Measurements from ENCODE around the gene LRRC28. TPM values are rescaled to one million over a fixed set of nuclear protein-coding genes. Genes with fewer than 3 reads are reported as not detected.

LRRC28 gene
- total and polyA plus RNA-seq, 2 of the 4 experiments (the other 2 are of a cell fraction) = 12.7 to 21.1 TPM

DNA sequence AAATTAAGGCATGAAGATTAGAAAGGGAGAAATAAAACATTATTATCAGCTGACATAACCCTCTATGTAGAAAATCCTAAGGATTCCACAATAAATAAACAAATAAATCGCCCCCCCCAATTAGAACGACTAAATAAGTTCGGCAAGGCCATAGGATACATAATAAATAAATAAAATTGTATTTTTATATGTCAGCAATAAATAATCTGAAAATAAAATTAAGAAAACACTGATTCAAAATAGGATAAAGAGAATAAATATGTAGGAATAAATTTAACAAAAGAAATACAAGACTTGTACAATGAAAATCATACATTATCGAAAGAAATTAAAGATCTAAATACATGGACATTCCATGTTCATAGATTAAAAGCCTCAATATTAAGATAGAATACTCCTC lies 7.0 kb upstream of the LRRC28 start:
- H3K56ac ChIP-seq (ENCODE audit: extremely low read depth, insufficient read depth, low read length) = no peak overlapping the region
- ChIA-PET CTCF (no interaction called here), POLR2A (ENCODE audit: unreplicated experiment) (no interaction called here)
- H4K8ac ChIP-seq (ENCODE audit: low read depth in 2 of 2, low read length in 2 of 2) = no peak overlapping the region
- no peak overlapping the region for H3K18ac ChIP-seq (ENCODE audit: low read depth, low read length)
- ATAC-seq (ENCODE audit: low read depth) = no peak
- no peaks in the 10 kb centered on the region for H3K27me3 ChIP-seq (ENCODE audit: control insufficient read depth, insufficient read depth, low read length)
- H4K20me1 ChIP-seq (ENCODE audit: insufficient read depth, low read length) = no peaks in the 10 kb centered on the region
- H3K9ac ChIP-seq (ENCODE audit: low read depth, low read length) = no peak overlapping the region
- no peak overlapping the region for H2BK120ac ChIP-seq (ENCODE audit: low read depth, low read length)
- no peak overlapping the region for H2AK9ac ChIP-seq (replicated peaks; ENCODE audit: low read depth, low read length, poor library complexity)
- no peak overlapping the region for H2AK5ac ChIP-seq (ENCODE audit: low read depth, low read length)
- BruUV-seq (replicated peaks) = no TSS peak
- H2BK20ac ChIP-seq (ENCODE audit: low read depth, low read length) = no peak overlapping the region
- no peaks in the 10 kb centered on the region for H3K9me1 ChIP-seq (ENCODE audit: insufficient read depth, low read length)
- H4K91ac ChIP-seq (ENCODE audit: insufficient read depth, low read depth, low read length) = no peak overlapping the region
- TF ChIP-seq NFE2L2 (IDR thresholded peaks at IDR 0.05; ENCODE audit: low read depth, low read length) (no peak), SMC3 (IDR thresholded peaks at IDR 0.05; ENCODE audit: low read depth, low read length) (no peak), CEBPB (IDR thresholded peaks at IDR 0.05; ENCODE audit: low read depth, low read length) (no peak), MAZ (IDR thresholded peaks at IDR 0.05; ENCODE audit: borderline replicate concordance, low read depth, low read length) (no peak), POLR2A (IDR thresholded peaks at IDR 0.05; ENCODE audit: low read depth, low read length) (no peak), RFX5 (IDR thresholded peaks at IDR 0.05; ENCODE audit: low read depth, low read length) (no peak), FOS (IDR thresholded peaks at IDR 0.05; ENCODE audit: low read depth, low read length) (no peak), BHLHE40 (IDR thresholded peaks at IDR 0.05; ENCODE audit: low read depth, low read length) (no peak), RAD21 (IDR thresholded peaks at IDR 0.05; ENCODE audit: low read length) (no peak), MAFK (IDR thresholded peaks at IDR 0.05; ENCODE audit: low read depth, low read length) (no peak), MXI1 (IDR thresholded peaks at IDR 0.05; ENCODE audit: borderline replicate concordance, low read depth, low read length) (no peak), CHD1 (IDR thresholded peaks at IDR 0.05; ENCODE audit: low read depth, low read length) (no peak), RCOR1 (IDR thresholded peaks at IDR 0.05; ENCODE audit: insufficient replicate concordance, low read length) (no peak)
- TF ChIP-seq, protein P1, sequence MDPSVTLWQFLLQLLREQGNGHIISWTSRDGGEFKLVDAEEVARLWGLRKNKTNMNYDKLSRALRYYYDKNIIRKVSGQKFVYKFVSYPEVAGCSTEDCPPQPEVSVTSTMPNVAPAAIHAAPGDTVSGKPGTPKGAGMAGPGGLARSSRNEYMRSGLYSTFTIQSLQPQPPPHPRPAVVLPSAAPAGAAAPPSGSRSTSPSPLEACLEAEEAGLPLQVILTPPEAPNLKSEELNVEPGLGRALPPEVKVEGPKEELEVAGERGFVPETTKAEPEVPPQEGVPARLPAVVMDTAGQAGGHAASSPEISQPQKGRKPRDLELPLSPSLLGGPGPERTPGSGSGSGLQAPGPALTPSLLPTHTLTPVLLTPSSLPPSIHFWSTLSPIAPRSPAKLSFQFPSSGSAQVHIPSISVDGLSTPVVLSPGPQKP (IDR thresholded peaks at IDR 0.05; ENCODE audit: borderline replicate concordance, low read depth, low read length) = no peak
- TF ChIP-seq, protein P2, sequence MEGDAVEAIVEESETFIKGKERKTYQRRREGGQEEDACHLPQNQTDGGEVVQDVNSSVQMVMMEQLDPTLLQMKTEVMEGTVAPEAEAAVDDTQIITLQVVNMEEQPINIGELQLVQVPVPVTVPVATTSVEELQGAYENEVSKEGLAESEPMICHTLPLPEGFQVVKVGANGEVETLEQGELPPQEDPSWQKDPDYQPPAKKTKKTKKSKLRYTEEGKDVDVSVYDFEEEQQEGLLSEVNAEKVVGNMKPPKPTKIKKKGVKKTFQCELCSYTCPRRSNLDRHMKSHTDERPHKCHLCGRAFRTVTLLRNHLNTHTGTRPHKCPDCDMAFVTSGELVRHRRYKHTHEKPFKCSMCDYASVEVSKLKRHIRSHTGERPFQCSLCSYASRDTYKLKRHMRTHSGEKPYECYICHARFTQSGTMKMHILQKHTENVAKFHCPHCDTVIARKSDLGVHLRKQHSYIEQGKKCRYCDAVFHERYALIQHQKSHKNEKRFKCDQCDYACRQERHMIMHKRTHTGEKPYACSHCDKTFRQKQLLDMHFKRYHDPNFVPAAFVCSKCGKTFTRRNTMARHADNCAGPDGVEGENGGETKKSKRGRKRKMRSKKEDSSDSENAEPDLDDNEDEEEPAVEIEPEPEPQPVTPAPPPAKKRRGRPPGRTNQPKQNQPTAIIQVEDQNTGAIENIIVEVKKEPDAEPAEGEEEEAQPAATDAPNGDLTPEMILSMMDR (conservative IDR thresholded peaks at IDR 0.05; ENCODE audit: low read depth, low read length) = no peak
- TF ChIP-seq, protein P3, sequence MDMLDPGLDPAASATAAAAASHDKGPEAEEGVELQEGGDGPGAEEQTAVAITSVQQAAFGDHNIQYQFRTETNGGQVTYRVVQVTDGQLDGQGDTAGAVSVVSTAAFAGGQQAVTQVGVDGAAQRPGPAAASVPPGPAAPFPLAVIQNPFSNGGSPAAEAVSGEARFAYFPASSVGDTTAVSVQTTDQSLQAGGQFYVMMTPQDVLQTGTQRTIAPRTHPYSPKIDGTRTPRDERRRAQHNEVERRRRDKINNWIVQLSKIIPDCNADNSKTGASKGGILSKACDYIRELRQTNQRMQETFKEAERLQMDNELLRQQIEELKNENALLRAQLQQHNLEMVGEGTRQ (IDR thresholded peaks at IDR 0.05; ENCODE audit: low read depth, low read length) = no peak
- no CpG with 5 or more reads among the region's 4 CpGs for WGBS, 2 experiments (ENCODE audit: extremely low coverage in 2 of 2, insufficient read length in 1 of 2)
- no peak overlapping the region for H2BK15ac ChIP-seq (ENCODE audit: low read depth, low read length)
- no peak overlapping the region for H3K14ac ChIP-seq (replicated peaks; ENCODE audit: low read depth, low read length)
- intact Hi-C loops (cut with micrococcal nuclease) (no loop called here), in situ Hi-C loops (cut with MboI; ENCODE audit: low sequenced_read_pairs) (no loop called here), dilution Hi-C loops (cut with HindIII; ENCODE audit: low sequenced_read_pairs, unreplicated experiment) (no loop called here)
- no peak overlapping the region for H2AFZ ChIP-seq (replicated peaks; ENCODE audit: low read length, poor library complexity)
- peaks cover 15 to 35% of the 10 kb centered on the region in 2 experiments for H3K79me1 ChIP-seq (ENCODE audit: low read depth in 1 of 2, low read length in 2 of 2)
- DNase-seq = no peak
- H3K4me2 ChIP-seq (ENCODE audit: low read depth, low read length) = no peak overlapping the region
- H4K5ac ChIP-seq (ENCODE audit: low read depth, low read length) = no peak overlapping the region
- no peak overlapping the region for H3K4me3 ChIP-seq (ENCODE audit: insufficient read depth, low read depth, low read length)
- peaks cover 9% of the 10 kb centered on the region; the same call in 1 of the 2 replicates for H3K36me3 ChIP-seq (ENCODE audit: control insufficient read depth, insufficient read depth, low read length)
- H3K23ac ChIP-seq (ENCODE audit: low read depth, low read length) = no peak overlapping the region
- H3K9me3 ChIP-seq (ENCODE audit: control insufficient read depth, insufficient read depth, low read length) = no peaks in the 10 kb centered on the region
- no peak overlapping the region for H3K27ac ChIP-seq (ENCODE audit: insufficient read depth, low read length)
- peaks cover 2% of the 10 kb centered on the region; the same call in 1 of the 2 replicates for H3K4me1 ChIP-seq (ENCODE audit: control insufficient read depth, insufficient read depth, low read length)
- no peak overlapping the region for H2BK5ac ChIP-seq (ENCODE audit: low read depth, low read length, poor library complexity, severe bottlenecking)
- H3K4ac ChIP-seq (ENCODE audit: low read depth, low read length) = no peak overlapping the region
